Measurements from ENCODE around the gene CASP10. TPM values are rescaled to one million over a fixed set of nuclear protein-coding genes. Genes with fewer than 3 reads are reported as not detected.

Gene CASP10
- total and polyA plus RNA-seq, 2 of the 13 experiments (the other 11 are each of a cell fraction or from before 2014, with no cell fraction given) = 22.2 to 23.8 TPM

- TF ChIP-seq, protein P1, sequence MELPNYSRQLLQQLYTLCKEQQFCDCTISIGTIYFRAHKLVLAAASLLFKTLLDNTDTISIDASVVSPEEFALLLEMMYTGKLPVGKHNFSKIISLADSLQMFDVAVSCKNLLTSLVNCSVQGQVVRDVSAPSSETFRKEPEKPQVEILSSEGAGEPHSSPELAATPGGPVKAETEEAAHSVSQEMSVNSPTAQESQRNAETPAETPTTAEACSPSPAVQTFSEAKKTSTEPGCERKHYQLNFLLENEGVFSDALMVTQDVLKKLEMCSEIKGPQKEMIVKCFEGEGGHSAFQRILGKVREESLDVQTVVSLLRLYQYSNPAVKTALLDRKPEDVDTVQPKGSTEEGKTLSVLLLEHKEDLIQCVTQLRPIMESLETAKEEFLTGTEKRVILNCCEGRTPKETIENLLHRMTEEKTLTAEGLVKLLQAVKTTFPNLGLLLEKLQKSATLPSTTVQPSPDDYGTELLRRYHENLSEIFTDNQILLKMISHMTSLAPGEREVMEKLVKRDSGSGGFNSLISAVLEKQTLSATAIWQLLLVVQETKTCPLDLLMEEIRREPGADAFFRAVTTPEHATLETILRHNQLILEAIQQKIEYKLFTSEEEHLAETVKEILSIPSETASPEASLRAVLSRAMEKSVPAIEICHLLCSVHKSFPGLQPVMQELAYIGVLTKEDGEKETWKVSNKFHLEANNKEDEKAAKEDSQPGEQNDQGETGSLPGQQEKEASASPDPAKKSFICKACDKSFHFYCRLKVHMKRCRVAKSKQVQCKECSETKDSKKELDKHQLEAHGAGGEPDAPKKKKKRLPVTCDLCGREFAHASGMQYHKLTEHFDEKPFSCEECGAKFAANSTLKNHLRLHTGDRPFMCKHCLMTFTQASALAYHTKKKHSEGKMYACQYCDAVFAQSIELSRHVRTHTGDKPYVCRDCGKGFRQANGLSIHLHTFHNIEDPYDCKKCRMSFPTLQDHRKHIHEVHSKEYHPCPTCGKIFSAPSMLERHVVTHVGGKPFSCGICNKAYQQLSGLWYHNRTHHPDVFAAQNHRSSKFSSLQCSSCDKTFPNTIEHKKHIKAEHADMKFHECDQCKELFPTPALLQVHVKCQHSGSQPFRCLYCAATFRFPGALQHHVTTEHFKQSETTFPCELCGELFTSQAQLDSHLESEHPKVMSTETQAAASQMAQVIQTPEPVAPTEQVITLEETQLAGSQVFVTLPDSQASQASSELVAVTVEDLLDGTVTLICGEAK (IDR thresholded peaks at IDR 0.05) = no peak
- TF ChIP-seq, protein P1 (CRISPR knock-in tag; IDR thresholded peaks at IDR 0.05) = no peak
- TF ChIP-seq ZNF350 (CRISPR knock-in tag; IDR thresholded peaks at IDR 0.05; ENCODE audit: borderline replicate concordance, low read depth) (no peak; the same call in 1 of the 2 replicates), ISL2 (CRISPR knock-in tag; IDR thresholded peaks at IDR 0.05) (no peak), NBN (conservative IDR thresholded peaks at IDR 0.05) (no peak), CCDC6 (CRISPR knock-in tag; IDR thresholded peaks at IDR 0.05) (peak; percentile 8; the same call in 1 of the 2 replicates), ZNF34 (CRISPR knock-in tag; IDR thresholded peaks at IDR 0.05; ENCODE audit: borderline replicate concordance) (peak; percentile 73; the same call in 1 of the 2 replicates), UBTF (CRISPR knock-in tag; IDR thresholded peaks at IDR 0.05) (0 out of 2 replicates have a peak, but pooled peaks have one; percentile 9), NCOA1 (CRISPR knock-in tag; IDR thresholded peaks at IDR 0.05) (no peak)
- TF ChIP-seq, protein P2, sequence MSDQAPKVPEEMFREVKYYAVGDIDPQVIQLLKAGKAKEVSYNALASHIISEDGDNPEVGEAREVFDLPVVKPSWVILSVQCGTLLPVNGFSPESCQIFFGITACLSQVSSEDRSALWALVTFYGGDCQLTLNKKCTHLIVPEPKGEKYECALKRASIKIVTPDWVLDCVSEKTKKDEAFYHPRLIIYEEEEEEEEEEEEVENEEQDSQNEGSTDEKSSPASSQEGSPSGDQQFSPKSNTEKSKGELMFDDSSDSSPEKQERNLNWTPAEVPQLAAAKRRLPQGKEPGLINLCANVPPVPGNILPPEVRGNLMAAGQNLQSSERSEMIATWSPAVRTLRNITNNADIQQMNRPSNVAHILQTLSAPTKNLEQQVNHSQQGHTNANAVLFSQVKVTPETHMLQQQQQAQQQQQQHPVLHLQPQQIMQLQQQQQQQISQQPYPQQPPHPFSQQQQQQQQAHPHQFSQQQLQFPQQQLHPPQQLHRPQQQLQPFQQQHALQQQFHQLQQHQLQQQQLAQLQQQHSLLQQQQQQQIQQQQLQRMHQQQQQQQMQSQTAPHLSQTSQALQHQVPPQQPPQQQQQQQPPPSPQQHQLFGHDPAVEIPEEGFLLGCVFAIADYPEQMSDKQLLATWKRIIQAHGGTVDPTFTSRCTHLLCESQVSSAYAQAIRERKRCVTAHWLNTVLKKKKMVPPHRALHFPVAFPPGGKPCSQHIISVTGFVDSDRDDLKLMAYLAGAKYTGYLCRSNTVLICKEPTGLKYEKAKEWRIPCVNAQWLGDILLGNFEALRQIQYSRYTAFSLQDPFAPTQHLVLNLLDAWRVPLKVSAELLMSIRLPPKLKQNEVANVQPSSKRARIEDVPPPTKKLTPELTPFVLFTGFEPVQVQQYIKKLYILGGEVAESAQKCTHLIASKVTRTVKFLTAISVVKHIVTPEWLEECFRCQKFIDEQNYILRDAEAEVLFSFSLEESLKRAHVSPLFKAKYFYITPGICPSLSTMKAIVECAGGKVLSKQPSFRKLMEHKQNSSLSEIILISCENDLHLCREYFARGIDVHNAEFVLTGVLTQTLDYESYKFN (CRISPR knock-in tag; conservative IDR thresholded peaks at IDR 0.05) = no peak
- TF ChIP-seq, protein P3, sequence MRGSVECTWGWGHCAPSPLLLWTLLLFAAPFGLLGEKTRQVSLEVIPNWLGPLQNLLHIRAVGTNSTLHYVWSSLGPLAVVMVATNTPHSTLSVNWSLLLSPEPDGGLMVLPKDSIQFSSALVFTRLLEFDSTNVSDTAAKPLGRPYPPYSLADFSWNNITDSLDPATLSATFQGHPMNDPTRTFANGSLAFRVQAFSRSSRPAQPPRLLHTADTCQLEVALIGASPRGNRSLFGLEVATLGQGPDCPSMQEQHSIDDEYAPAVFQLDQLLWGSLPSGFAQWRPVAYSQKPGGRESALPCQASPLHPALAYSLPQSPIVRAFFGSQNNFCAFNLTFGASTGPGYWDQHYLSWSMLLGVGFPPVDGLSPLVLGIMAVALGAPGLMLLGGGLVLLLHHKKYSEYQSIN (CRISPR knock-in tag; IDR thresholded peaks at IDR 0.05; ENCODE audit: borderline replicate concordance) = no peak
These were observed 21.1 kb downstream of the CASP10 start (continued) for GRCh38 chr2:201203916-201204654.

Data from HepG2 (cell line).